H1 (cell line): ENCODE results near the gene AP4B1. TPM values are rescaled to one million over a fixed set of nuclear protein-coding genes. Genes with fewer than 3 reads are reported as not detected.

Source experiments
- TEAD4 ChIP-seq: IDR thresholded peaks from 2 replicates; pipeline ENCODE4 v1.6.1; 2012; ENCODE audit warnings: low read depth, low read length, inconsistent platforms, mixed read lengths
- polyA plus RNA-seq, 7 experiments: library from polyadenylated mRNA; depleted of rRNA in 3 of 7; stranded (reverse) in 5 of 7; unstranded in 2 of 7; fragments of >200 nt in 5 of 7; fragments of 200-250 nt in 2 of 7; gene quantifications; 1 replicate in 5 of 7; 2 replicates in 1 of 7; 4 replicates in 1 of 7; pipeline versions ENCODE4 v1.2.1 to v1.2.3, GENCODE V29; 2011 to 2013; ENCODE audit warnings: missing spikeins in 2 of 7, mixed read lengths in 2 of 7
- total RNA-seq: library from RNA; stranded (reverse); fragmentation: NEBNext Ultra II Directional; extraction: Animal tissue kit (Norgen Biotek cat#: 25700); gene quantifications from 2 replicates; pipeline ENCODE4 v1.2.1, GENCODE V29; 2021

Gene AP4B1
- total and polyA plus RNA-seq, 2 of the 8 experiments (the other 6 are each of a cell fraction or from before 2014, with no cell fraction given) = 8.9 to 9.0 TPM

- peak; percentile 28; the same call in 1 of the 2 replicates for TF ChIP-seq TEAD4
Measured at GRCh38 chr1:113904293-113904673, 316 bp downstream of the AP4B1 start (continued).
